GM19455 (cell line): Measurements from ENCODE around the gene SRF.

Experiments
- ATAC-seq: cut with Tn5 transposase; IDR thresholded peaks from one replicate; pipeline ENCODE4 v1.9.1; 2021; ENCODE audit not compliant: unreplicated experiment

SRF gene

GRCh38 chr6:43146709-43147688 is 24.1 kb upstream of the SRF start:
- no peak for ATAC-seq

- no peak for ATAC-seq
Observed at GRCh38 chr6:43147691-43148477, 23.2 kb upstream of the SRF start.

- no peak for ATAC-seq
Observed at GRCh38 chr6:43149265-43149664, 21.8 kb upstream of the SRF start.

- ATAC-seq: no peak
Observed at GRCh38 chr6:43150051-43150751, 20.9 kb upstream of the SRF start.

- ATAC-seq: no peak
Observed at GRCh38 chr6:43159599-43159998, 11.5 kb upstream of the SRF start.

- no peak for ATAC-seq
Observed at GRCh38 chr6:43163899-43164298, 7.2 kb upstream of the SRF start.

- ATAC-seq: no peak
Observed at GRCh38 chr6:43170417-43170930, 595 bp upstream of the SRF start.

GRCh38 chr6:43171707-43172103 is 636 bp downstream of the SRF start:
- no peak for ATAC-seq

- no peak for ATAC-seq
Observed at GRCh38 chr6:43172104-43173007, 1.3 kb downstream of the SRF start.

- no peak for ATAC-seq
Observed at GRCh38 chr6:43173591-43174262, 2.7 kb downstream of the SRF start.

GRCh38 chr6:43174263-43175112 is 3.4 kb downstream of the SRF start:
- ATAC-seq: peak; percentile 70

- ATAC-seq: no peak
Observed at GRCh38 chr6:43175676-43176422, 4.8 kb downstream of the SRF start.

- ATAC-seq: no peak
Observed at GRCh38 chr6:43176423-43176786, 5.3 kb downstream of the SRF start.

- no peak for ATAC-seq
Observed at GRCh38 chr6:43178150-43178549, 7.1 kb downstream of the SRF start.

- ATAC-seq: no peak
Observed at GRCh38 chr6:43178951-43179830, 8.1 kb downstream of the SRF start.

GRCh38 chr6:43180058-43180457 is 9.0 kb downstream of the SRF start:
- ATAC-seq: no peak

GRCh38 chr6:43180985-43181384 is 9.9 kb downstream of the SRF start:
- no peak for ATAC-seq
